ENCODE measurements around the gene DHRS1.
"Not testable (repeated sequence)": the region's sequence is repeated elsewhere in the genome, so short reads cannot be mapped to it uniquely, and the experiment has no call there.

The DHRS1 gene

DNA sequence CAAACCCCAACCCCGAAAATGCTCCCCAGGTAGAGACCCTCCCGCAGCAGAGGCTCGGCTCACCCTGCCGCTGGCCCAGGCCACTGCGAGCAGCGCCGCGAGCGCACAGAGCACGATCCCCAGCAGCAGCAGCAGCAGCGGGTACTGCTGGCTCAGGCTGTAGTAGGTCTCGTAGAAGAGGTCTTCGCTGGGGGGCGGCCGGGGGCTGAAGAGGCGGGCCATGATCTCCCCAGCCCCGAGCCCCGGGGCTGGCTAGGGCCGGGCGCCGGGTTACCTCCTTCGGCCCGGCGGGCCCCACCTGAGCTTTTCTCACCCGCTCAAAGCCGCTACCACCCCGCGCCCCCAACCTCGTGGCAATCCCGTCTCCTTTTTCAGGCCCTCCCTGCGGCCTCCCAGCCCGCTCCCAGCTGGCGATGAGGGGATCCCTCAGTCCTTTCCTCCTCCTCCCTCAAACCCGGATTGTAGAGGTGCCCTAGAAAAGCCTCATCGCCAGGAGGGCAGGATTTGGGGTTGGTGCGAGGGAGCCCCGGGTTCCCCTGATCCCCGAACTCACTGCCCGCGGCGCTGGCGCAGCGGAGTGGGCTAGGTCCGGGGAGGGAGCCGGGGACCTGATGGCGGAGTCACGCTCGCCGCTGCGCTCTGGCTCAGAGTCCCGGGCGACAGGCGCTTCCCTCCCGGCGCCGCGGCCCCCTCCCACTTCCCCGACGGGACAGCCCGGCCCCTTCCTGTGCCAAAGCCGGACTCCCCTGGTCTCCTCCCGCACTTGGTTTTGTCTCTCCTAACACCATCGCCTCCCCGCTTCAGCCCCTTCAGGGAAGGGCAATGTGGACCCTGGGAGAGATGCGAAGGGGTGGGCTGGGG is 35.1 kb upstream of the DHRS1 start, which contains the start of gene ADCY4:
Gene ADCY4 (minus strand): TSS at position 641 of the 861 bp plus-strand sequence. CDS start 419 bp downstream, at position 222.
- H3K4me1 ChIP-seq: peaks cover 3% of the 10 kb centered on the region; the same call in 1 of the 2 replicates
- H3K9me3 ChIP-seq: no peaks in the 10 kb centered on the region
- H3K27me3 ChIP-seq (ENCODE audit: low read depth): no peaks in the 10 kb centered on the region
- H3K4me3 ChIP-seq: no peak within 1 kb of the TSS
- no peaks in the 10 kb centered on the region for H3K36me3 ChIP-seq (replicated peaks)
- in situ Hi-C loops (cut with MboI; ENCODE audit: low sequenced_read_pairs): loop anchor here (5.0 to 25.0 kb wide), 2 partner anchors 98 to 353 kb away; no protein-coding TSS in a partner anchor
- DNase-seq (ENCODE audit: low spot score in 2 of 2): no peak

- Histone ChIP-seq H3K27me3 (ENCODE audit: low read depth) (no peaks in the 10 kb centered on the region), H3K9me3 (no peaks in the 10 kb centered on the region), H3K4me3 (no peak overlapping the region), H3K36me3 (replicated peaks) (no peaks in the 10 kb centered on the region), H3K4me1 (peaks cover 3% of the 10 kb centered on the region; the same call in 1 of the 2 replicates)
- peak; percentile 21 to 77 for DNase-seq (ENCODE audit: low spot score in 2 of 2)
- in situ Hi-C loops (cut with MboI; ENCODE audit: low sequenced_read_pairs): loop anchor here (5.0 to 25.0 kb wide), 2 partner anchors 100 to 355 kb away; no protein-coding TSS in a partner anchor
Observed at GRCh38 chr14:24332268-24332993, 32.9 kb upstream of the DHRS1 start.

GRCh38 chr14:24331731-24332267 is 32.2 kb upstream of the DHRS1 start:
- H3K4me3 ChIP-seq: no peak overlapping the region

GRCh38 chr14:24330973-24331674 is 31.5 kb upstream of the DHRS1 start:
- Histone ChIP-seq H3K27me3 (ENCODE audit: low read depth) (0 out of 2 replicates have a peak, but pooled peaks cover 2% of the 10 kb centered on the region), H3K4me3 (no peak overlapping the region), H3K36me3 (replicated peaks) (no peaks in the 10 kb centered on the region), H3K9me3 (no peaks in the 10 kb centered on the region), H3K4me1 (peaks cover 3% of the 10 kb centered on the region; the same call in 1 of the 2 replicates)
- in situ Hi-C loops (cut with MboI; ENCODE audit: low sequenced_read_pairs): loop anchor here (5.0 to 25.0 kb wide), 2 partner anchors 101 to 356 kb away; no protein-coding TSS in a partner anchor
- no peak for DNase-seq (ENCODE audit: low spot score in 2 of 2)

More at GRCh38 chr14:24331731-24332267, 32.2 kb upstream of the DHRS1 start:
- in situ Hi-C loops (cut with MboI; ENCODE audit: low sequenced_read_pairs): loop anchor here (5.0 to 25.0 kb wide), 2 partner anchors 101 to 356 kb away; no protein-coding TSS in a partner anchor
- DNase-seq (ENCODE audit: low spot score in 2 of 2): no peak
- H3K4me1 ChIP-seq: peaks cover 3% of the 10 kb centered on the region; the same call in 1 of the 2 replicates
- no peaks in the 10 kb centered on the region for H3K27me3 ChIP-seq (ENCODE audit: low read depth)
- H3K36me3 ChIP-seq (replicated peaks): no peaks in the 10 kb centered on the region
- no peaks in the 10 kb centered on the region for H3K9me3 ChIP-seq

DNA sequence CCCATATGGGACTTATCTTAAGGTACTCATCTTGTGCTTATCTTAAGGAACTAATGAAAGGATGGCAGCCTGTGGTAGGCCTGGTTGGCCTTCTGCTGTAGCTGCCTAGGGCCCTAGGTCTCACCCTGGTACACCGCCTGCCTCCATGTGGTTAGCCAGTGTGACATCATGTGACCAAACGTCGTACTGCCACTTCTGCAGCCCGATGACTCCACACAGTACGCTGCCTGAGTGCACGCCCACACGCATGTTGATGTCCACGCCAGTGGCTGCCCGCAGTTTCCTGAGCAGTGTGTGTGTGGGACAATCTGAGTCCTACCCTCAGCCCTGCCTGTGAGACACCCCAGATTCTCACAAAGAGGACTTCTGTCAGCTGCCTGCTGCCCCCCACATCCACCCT is 30.2 kb upstream of the DHRS1 start:
- H3K27me3 ChIP-seq (ENCODE audit: low read depth): 0 out of 2 replicates have a peak, but pooled peaks cover 2% of the 10 kb centered on the region
- no peak for DNase-seq (ENCODE audit: low spot score in 2 of 2)
- in situ Hi-C loops (cut with MboI; ENCODE audit: low sequenced_read_pairs): loop anchor here (5.0 to 25.0 kb wide), 2 partner anchors 103 to 358 kb away; no protein-coding TSS in a partner anchor

GRCh38 chr14:24329073-24329663 is 29.6 kb upstream of the DHRS1 start:
- no peak overlapping the region for H3K4me3 ChIP-seq

More for the DNA sequence above, 30.2 kb upstream of the DHRS1 start:
- no peaks in the 10 kb centered on the region for H3K9me3 ChIP-seq
- H3K36me3 ChIP-seq (replicated peaks): no peaks in the 10 kb centered on the region
- no peak overlapping the region for H3K4me3 ChIP-seq
- H3K4me1 ChIP-seq: peaks cover 3% of the 10 kb centered on the region; the same call in 1 of the 2 replicates

DNA sequence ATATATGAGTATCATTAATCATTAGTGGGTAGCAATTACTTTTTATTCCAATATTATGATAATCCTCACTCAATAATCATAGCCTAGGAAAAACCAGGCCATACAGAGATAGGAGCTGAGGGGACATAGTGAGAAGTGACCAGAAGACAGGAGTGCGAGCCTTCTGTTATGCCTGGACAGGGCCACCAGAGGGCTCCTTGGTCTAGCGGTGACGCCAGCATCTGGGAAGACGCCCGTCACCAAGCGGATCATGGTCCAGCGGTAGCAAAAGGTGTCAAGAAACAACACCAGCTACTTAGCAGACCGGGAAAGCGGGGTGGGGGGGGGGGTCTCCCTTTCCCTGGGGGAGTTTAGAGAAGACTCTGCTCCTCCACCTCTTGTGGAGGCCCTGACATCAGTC is 28.3 kb upstream of the DHRS1 start:
- in situ Hi-C loops (cut with MboI; ENCODE audit: low sequenced_read_pairs): loop anchor here (25.0 kb wide), 1 partner anchor 359 kb away; no protein-coding TSS in a partner anchor
- not testable (repeated sequence) for H3K4me1 ChIP-seq; H3K27me3 ChIP-seq (ENCODE audit: low read depth); H3K36me3 ChIP-seq (replicated peaks); H3K9me3 ChIP-seq; H3K4me3 ChIP-seq
- peak in 1 of 2 experiments; percentile 71 for DNase-seq (ENCODE audit: low spot score in 2 of 2)

More at GRCh38 chr14:24329073-24329663, 29.6 kb upstream of the DHRS1 start:
- DNase-seq (ENCODE audit: low spot score in 2 of 2): no peak
- peaks cover 3% of the 10 kb centered on the region; the same call in 1 of the 2 replicates for H3K4me1 ChIP-seq
- in situ Hi-C loops (cut with MboI; ENCODE audit: low sequenced_read_pairs): loop anchor here (25.0 kb wide), 1 partner anchor 358 kb away; no protein-coding TSS in a partner anchor
- no peaks in the 10 kb centered on the region for H3K9me3 ChIP-seq
- no peaks in the 10 kb centered on the region for H3K36me3 ChIP-seq (replicated peaks)
- 0 out of 2 replicates have a peak, but pooled peaks cover 2% of the 10 kb centered on the region for H3K27me3 ChIP-seq (ENCODE audit: low read depth)

DNA sequence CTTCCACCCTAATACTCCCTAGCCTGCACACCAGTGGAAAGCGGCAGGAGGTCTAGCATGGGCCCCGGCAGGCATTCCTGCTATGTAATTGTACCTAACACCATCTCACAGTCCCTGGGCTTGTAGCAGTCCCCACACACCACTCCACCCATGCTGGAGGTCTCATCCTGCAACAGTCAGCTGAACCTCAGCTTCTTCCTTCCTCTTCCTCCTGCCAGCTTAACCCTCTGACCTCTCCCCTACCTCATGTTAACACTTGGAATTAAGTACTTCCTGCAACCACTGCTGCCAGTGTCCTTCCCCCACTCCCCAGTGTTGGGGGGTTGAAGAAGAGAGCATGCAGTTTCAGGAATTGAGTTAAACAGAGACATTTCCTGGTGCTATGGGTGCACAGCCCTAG is 27.7 kb upstream of the DHRS1 start:
- Histone ChIP-seq H3K9me3 (no peaks in the 10 kb centered on the region), H3K36me3 (replicated peaks) (no peaks in the 10 kb centered on the region), H3K4me1 (no peaks in the 10 kb centered on the region), H3K27me3 (ENCODE audit: low read depth) (0 out of 2 replicates have a peak, but pooled peaks cover 2% of the 10 kb centered on the region), H3K4me3 (no peak overlapping the region)
- in situ Hi-C loops (cut with MboI; ENCODE audit: low sequenced_read_pairs): loop anchor here (25.0 kb wide), 1 partner anchor 360 kb away; no protein-coding TSS in a partner anchor
- DNase-seq (ENCODE audit: low spot score in 2 of 2): no peak

- Histone ChIP-seq H3K4me1 (no peaks in the 10 kb centered on the region), H3K4me3 (no peak overlapping the region), H3K36me3 (replicated peaks) (no peaks in the 10 kb centered on the region), H3K27me3 (ENCODE audit: low read depth) (0 out of 2 replicates have a peak, but pooled peaks cover 2% of the 10 kb centered on the region), H3K9me3 (no peaks in the 10 kb centered on the region)
- in situ Hi-C loops (cut with MboI; ENCODE audit: low sequenced_read_pairs): loop anchor here (25.0 kb wide), 1 partner anchor 361 kb away; no protein-coding TSS in a partner anchor
- no peak for DNase-seq (ENCODE audit: low spot score in 2 of 2)
Observed at GRCh38 chr14:24325963-24326362, 26.4 kb upstream of the DHRS1 start.

DNA sequence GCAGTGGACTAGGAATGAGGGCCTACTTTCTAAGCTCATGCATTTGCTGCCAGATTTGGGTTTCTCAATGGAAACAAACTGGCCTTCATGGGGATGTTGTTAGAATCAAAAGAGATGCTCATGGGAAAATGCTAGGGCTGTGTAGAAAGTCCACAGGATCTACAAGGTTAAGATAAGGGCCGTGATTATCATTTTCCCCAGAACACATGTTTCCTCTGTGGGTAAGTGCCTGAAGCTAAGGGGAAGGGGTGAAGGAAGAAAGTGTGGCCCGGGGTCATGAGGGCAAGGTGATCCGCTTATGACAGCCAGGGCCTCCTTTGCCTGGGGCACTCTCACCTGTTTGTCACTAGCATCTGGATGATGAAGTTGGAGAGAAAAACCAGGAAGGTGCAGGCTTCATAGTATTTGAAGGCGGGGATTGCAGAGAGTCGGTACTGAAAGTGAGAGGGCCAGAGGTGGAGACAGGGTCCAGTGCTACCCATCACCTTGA is 25.5 kb upstream of the DHRS1 start:
- in situ Hi-C loops (cut with MboI; ENCODE audit: low sequenced_read_pairs): loop anchor here (25.0 kb wide), 1 partner anchor 362 kb away; no protein-coding TSS in a partner anchor
- no peak for DNase-seq (ENCODE audit: low spot score in 2 of 2)
- Histone ChIP-seq H3K36me3 (replicated peaks) (no peaks in the 10 kb centered on the region), H3K4me3 (no peak overlapping the region), H3K4me1 (no peaks in the 10 kb centered on the region), H3K9me3 (no peaks in the 10 kb centered on the region), H3K27me3 (ENCODE audit: low read depth) (0 out of 2 replicates have a peak, but pooled peaks cover 2% of the 10 kb centered on the region)

DNA sequence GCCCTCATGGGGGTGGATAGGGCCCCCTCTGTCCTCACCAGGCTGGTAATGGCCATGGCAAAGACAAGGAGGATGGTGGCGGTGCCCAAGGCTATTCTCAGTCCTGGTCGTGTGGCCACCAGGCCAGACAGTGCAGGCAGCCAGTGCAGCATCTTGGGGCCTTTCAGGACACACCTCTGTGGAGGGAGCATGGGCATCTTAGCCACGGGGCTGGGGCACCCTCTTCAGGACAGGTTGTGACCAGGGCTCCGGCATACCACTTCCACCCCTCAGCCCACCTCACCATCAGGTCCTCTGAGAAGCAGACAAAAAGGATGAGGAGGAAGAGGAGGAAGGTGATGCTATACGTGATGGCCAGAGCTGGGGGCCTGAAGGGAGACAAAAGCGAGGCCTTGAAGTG is 24.4 kb upstream of the DHRS1 start:
- no peaks in the 10 kb centered on the region for H3K4me1 ChIP-seq
- in situ Hi-C loops (cut with MboI; ENCODE audit: low sequenced_read_pairs): no loop called here
- H3K27me3 ChIP-seq (ENCODE audit: low read depth): 0 out of 2 replicates have a peak, but pooled peaks cover 2% of the 10 kb centered on the region
- DNase-seq (ENCODE audit: low spot score in 2 of 2): no peak
- H3K4me3 ChIP-seq: no peak overlapping the region
- no peaks in the 10 kb centered on the region for H3K9me3 ChIP-seq
- no peaks in the 10 kb centered on the region for H3K36me3 ChIP-seq (replicated peaks)

- no peaks in the 10 kb centered on the region for H3K36me3 ChIP-seq (replicated peaks)
- no peak overlapping the region for H3K4me3 ChIP-seq
- no peaks in the 10 kb centered on the region for H3K9me3 ChIP-seq
- 0 out of 2 replicates have a peak, but pooled peaks cover 2% of the 10 kb centered on the region for H3K27me3 ChIP-seq (ENCODE audit: low read depth)
- DNase-seq (ENCODE audit: low spot score in 2 of 2): no peak
- in situ Hi-C loops (cut with MboI; ENCODE audit: low sequenced_read_pairs): no loop called here
- H3K4me1 ChIP-seq: no peaks in the 10 kb centered on the region
Observed at GRCh38 chr14:24323341-24323740, 23.8 kb upstream of the DHRS1 start.
